Hepatocyte (in vitro differentiated cells): ENCODE results near the gene GAGE10.
"Not testable (repeated sequence)": the region's sequence is repeated elsewhere in the genome, so short reads cannot be mapped to it uniquely, and the experiment has no call there.

Experiments
- CTCF ChIP-seq: fragments of 200-600 bp; sonication (generic); IDR thresholded peaks from 2 replicates; pipeline ENCODE4 v1.5.1; 2016; ENCODE audit warnings: antibody characterized with exemption, mild to moderate bottlenecking; ENCODE audit not compliant: poor library complexity
- EZH2 ChIP-seq: fragments of 200-600 bp; sonication (generic); IDR thresholded peaks from 2 replicates; pipeline ENCODE4 v1.6.1; 2016; ENCODE audit warnings: antibody characterized with exemption, mild to moderate bottlenecking, borderline replicate concordance

- TF ChIP-seq CTCF, EZH2: not testable (repeated sequence)
These were observed 42.7 kb downstream of the GAGE10 start for GRCh38 chrX:49346150-49346549.
